Gastrocnemius medialis (tissue), 4 donors: ENCODE results near the gene FCN2. TPM values are rescaled to one million over a fixed set of nuclear protein-coding genes. Genes with fewer than 3 reads are reported as not detected.

Experiments used
- ATAC-seq, 2 donors: fragments of 150-250 bp; one replicate each; pipeline ENCODE4 v1.9.1; 2016
- DNase-seq, 2 donors: peaks; one replicate each; pipeline ENCODE4 v3.0.0-alpha.2; 2019
- H3K27ac ChIP-seq, 4 donors: fragments of 200-600 bp; sonication (generic); 1 replicate in 1 of 4; 2 replicates in 3 of 4; pipeline ENCODE4 v1.5.1; 2016 to 2018; ENCODE audit warnings: mild to moderate bottlenecking in 2 of 4, moderate library complexity in 1 of 4
- H3K27me3 ChIP-seq, 3 donors: fragments of 200-600 bp; sonication (generic) in 2 of 3; 1 replicate in 1 of 3; 2 replicates in 2 of 3; pipeline versions ENCODE4 v1.5.1 to v1.6.0; 2016 to 2019; ENCODE audit warnings: mild to moderate bottlenecking in 1 of 3, moderate library complexity in 1 of 3
- H3K36me3 ChIP-seq, 2 donors: fragments of 200-600 bp; sonication (generic) in 1 of 2; one replicate each; pipeline ENCODE4 v1.5.1; 2017 to 2018
- H3K4me1 ChIP-seq, 2 donors: fragments of 200-600 bp; sonication (generic) in 1 of 2; one replicate each; pipeline ENCODE4 v1.5.1; 2016 to 2017; ENCODE audit warnings: mild to moderate bottlenecking in 2 of 2
- H3K4me3 ChIP-seq, 4 donors: fragments of 200-600 bp; sonication (generic) in 3 of 4; 1 replicate in 1 of 4; 2 replicates in 3 of 4; pipeline ENCODE4 v1.5.1; 2016 to 2019; ENCODE audit warnings: mild to moderate bottlenecking in 2 of 4
- H3K9me3 ChIP-seq, 3 donors: fragments of 200-600 bp; sonication (generic) in 2 of 3; 1 replicate in 1 of 3; 2 replicates in 2 of 3; pipeline ENCODE4 v1.5.1; 2016 to 2019
- POLR2A ChIP-seq, 2 donors: fragments of 450-650 bp; IDR thresholded peaks; one replicate each; pipeline ENCODE4 v1.6.1; 2017; ENCODE audit warnings: antibody characterized with exemption in 2 of 2, mild to moderate bottlenecking in 2 of 2, moderate library complexity in 2 of 2
- in situ Hi-C, 4 donors: fragments of 200-750 bp; cut with MboI; loops; one replicate each; pipeline versions ENCODE4 v1.15.0 to v1.8.0; 2017; ENCODE audit warnings: low sequenced_read_pairs in 4 of 4
- intact Hi-C: fragments of 100-400 bp; cut with DNase I; formaldehyde crosslinking; loops from one replicate; pipeline ENCODE4 v1.15.1; 2023; ENCODE audit warnings: low total_unique reads
- total RNA-seq, 4 donors: library from RNA; depleted of rRNA; stranded (reverse); fragments of >200 nt; gene quantifications; one replicate each; pipeline versions ENCODE4 v1.1.0 to v1.2.3, GENCODE V29; 2016
- TF ChIP-seq, protein P1 (sequence below), 5 experiments: fragments of 450-650 bp in 3 of 5; fragments of 200-600 bp in 2 of 5; sonication (generic) in 2 of 5; IDR thresholded peaks in 4 of 5; conservative IDR thresholded peaks in 1 of 5; 1 replicate in 4 of 5; 2 replicates in 1 of 5; pipeline ENCODE4 v1.5.1; 2016 to 2019; ENCODE audit warnings: antibody characterized with exemption in 5 of 5, mild to moderate bottlenecking in 3 of 5, moderate library complexity in 3 of 5

FCN2 gene
- total RNA-seq, 4 donors from 2014 or later: not detected

DNA sequence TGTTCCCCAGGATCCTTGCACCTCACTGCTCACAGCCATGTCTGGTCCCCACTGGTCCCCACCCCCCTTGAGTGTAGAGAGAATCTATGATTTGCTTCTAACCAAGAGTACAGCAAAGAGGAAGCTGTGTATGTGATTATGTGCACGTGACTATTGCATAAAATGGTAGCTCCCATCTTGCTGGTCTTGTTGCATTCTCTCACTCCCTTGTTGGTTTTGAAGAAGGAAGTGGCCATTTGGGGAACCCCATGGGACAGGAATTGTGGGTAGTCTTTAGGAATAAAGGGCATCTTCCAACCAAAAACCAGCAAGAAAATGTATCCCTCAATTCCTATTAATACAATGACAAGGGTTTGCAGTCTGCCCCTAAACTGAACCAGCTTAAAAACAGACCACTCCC, 5.2 kb upstream of the FCN2 start:
- Histone ChIP-seq H3K9me3 (no peaks in the 10 kb centered on the region), H3K27me3 (no peaks in the 10 kb centered on the region), H3K4me1 (no peaks in the 10 kb centered on the region), H3K36me3 (no peaks in the 10 kb centered on the region), H3K27ac (no peak overlapping the region), H3K4me3 (no peak overlapping the region)
- no peak for TF ChIP-seq POLR2A (IDR thresholded peaks at IDR 0.05)
- TF ChIP-seq, protein P1, sequence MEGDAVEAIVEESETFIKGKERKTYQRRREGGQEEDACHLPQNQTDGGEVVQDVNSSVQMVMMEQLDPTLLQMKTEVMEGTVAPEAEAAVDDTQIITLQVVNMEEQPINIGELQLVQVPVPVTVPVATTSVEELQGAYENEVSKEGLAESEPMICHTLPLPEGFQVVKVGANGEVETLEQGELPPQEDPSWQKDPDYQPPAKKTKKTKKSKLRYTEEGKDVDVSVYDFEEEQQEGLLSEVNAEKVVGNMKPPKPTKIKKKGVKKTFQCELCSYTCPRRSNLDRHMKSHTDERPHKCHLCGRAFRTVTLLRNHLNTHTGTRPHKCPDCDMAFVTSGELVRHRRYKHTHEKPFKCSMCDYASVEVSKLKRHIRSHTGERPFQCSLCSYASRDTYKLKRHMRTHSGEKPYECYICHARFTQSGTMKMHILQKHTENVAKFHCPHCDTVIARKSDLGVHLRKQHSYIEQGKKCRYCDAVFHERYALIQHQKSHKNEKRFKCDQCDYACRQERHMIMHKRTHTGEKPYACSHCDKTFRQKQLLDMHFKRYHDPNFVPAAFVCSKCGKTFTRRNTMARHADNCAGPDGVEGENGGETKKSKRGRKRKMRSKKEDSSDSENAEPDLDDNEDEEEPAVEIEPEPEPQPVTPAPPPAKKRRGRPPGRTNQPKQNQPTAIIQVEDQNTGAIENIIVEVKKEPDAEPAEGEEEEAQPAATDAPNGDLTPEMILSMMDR (IDR thresholded peaks at IDR 0.05 in 4 of 5, conservative IDR thresholded peaks at IDR 0.05 in 1 of 5): no peak
- in situ Hi-C loops (no loop called here), intact Hi-C loops (no loop called here)
- ATAC-seq (no peak), DNase-seq (no peak)

DNA sequence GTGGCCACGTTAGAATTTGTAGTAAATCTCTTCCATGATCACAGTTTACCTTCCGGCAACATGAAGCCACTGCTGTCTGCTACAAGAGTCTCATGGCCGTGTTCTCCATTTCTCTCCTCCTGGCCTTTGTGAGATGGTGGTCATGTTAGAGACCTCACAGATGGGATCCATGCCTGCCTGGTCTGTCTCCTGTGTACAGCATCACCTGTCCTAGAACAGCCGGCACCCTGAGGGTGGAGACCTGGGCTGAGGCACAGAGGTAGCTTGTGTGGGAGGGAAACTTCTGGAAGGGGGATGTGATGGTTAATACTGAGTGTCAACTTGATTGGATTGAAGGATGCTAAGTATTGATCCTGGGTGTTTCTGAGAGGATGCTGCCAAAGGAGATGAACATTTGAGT, 3.1 kb upstream of the FCN2 start:
- in situ Hi-C loops (no loop called here), intact Hi-C loops (no loop called here)
- no peaks in the 10 kb centered on the region for H3K9me3 ChIP-seq
- H3K36me3 ChIP-seq: no peaks in the 10 kb centered on the region
- H3K4me1 ChIP-seq: no peaks in the 10 kb centered on the region
- TF ChIP-seq, protein P1 (IDR thresholded peaks at IDR 0.05 in 4 of 5, conservative IDR thresholded peaks at IDR 0.05 in 1 of 5): no peak
- no peak for TF ChIP-seq POLR2A (IDR thresholded peaks at IDR 0.05)
- no peak overlapping the region for H3K27ac ChIP-seq
- no peak overlapping the region for H3K4me3 ChIP-seq
- no peaks in the 10 kb centered on the region for H3K27me3 ChIP-seq
- DNase-seq (no peak), ATAC-seq (no peak)

DNA sequence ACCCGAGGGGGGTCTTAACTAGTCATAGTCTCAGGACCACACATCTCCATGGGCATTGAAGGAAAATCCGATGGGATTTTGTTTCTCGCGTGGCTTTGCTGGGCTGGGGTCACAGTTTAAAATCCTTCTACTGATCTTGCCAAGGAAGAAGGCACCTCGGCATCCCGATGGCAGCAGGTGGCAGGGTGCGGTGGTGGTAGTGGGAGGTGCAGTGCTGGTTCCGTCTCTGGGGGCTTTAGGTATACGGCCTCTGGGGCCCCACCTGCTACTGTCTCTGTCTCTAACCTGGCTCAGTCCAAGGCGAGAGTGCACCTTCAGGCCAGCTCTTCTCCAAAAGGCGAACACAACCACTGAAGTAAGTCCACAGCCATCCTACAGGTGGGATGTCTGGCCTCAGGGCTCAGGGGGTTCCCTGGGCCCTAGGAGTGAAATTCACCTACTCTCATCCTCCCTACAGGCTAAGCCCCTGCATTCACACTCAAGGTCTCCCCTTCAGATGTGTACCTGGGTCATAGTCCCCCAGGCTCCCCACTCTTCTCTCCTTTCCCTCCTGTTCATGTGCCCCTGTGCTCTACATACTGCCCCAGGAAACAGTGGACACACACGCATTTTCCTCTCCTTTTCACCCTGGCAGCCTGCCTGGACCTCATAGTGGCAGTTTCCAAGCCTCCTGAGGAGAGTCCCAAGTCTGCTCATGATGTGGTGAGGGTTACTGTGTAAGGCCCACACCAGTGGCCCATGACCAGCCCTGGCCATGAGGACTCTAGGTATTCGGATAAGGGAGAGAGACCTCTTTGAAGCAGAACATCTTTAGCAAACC, 736 bp upstream of the FCN2 start:
- in situ Hi-C loops: no loop called here
- ATAC-seq: no peak
- no peaks in the 10 kb centered on the region for H3K4me1 ChIP-seq
- no peak overlapping the region for H3K4me3 ChIP-seq
- TF ChIP-seq, protein P1 (IDR thresholded peaks at IDR 0.05 in 4 of 5, conservative IDR thresholded peaks at IDR 0.05 in 1 of 5): no peak
- no peak for TF ChIP-seq POLR2A (IDR thresholded peaks at IDR 0.05)
- no peak overlapping the region for H3K27ac ChIP-seq
- no peak for DNase-seq
- H3K9me3 ChIP-seq: no peaks in the 10 kb centered on the region
- H3K36me3 ChIP-seq: no peaks in the 10 kb centered on the region
- intact Hi-C loops: no loop called here
- H3K27me3 ChIP-seq: no peaks in the 10 kb centered on the region

DNA sequence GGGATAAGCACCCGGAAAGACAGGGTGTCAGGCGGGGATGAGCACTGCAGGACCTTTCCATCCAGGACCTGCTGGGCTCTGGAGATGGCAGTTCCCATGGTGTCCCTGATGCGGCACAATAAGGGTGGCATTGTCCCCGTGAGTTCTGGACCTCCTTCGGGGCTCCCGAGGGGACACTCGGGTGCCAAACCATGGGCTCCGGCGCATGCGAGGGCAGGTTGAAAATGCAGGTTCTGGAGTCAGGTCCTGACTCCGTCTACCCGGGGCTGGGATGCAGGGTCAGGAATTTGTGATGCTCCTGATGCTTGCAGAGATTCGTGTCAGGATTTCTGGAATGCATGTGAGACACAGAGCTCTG, 682 bp downstream of the FCN2 start:
- in situ Hi-C loops (no loop called here), intact Hi-C loops (no loop called here)
- H3K36me3 ChIP-seq: no peaks in the 10 kb centered on the region
- ATAC-seq (no peak), DNase-seq (no peak)
- no peaks in the 10 kb centered on the region for H3K9me3 ChIP-seq
- H3K4me3 ChIP-seq: no peak overlapping the region
- TF ChIP-seq, protein P1 (IDR thresholded peaks at IDR 0.05 in 4 of 5, conservative IDR thresholded peaks at IDR 0.05 in 1 of 5): no peak
- no peak for TF ChIP-seq POLR2A (IDR thresholded peaks at IDR 0.05)
- no peaks in the 10 kb centered on the region for H3K4me1 ChIP-seq
- no peaks in the 10 kb centered on the region for H3K27me3 ChIP-seq
- H3K27ac ChIP-seq: no peak overlapping the region
